H1 (cell line): Measurements from ENCODE around the gene ZBTB9. TPM values are rescaled to one million over a fixed set of nuclear protein-coding genes. Genes with fewer than 3 reads are reported as not detected.

ENCODE experiments used
- EGR1 ChIP-seq: IDR thresholded peaks from 2 replicates; pipeline ENCODE4 v1.6.1; 2011; ENCODE audit warnings: low read depth, low read length, borderline replicate concordance
- SP4 ChIP-seq: IDR thresholded peaks from 2 replicates; pipeline ENCODE4 v1.6.1; 2012; ENCODE audit warnings: low read length, inconsistent platforms
- SUZ12 ChIP-seq: fragments of 200-600 bp; sonication (generic); IDR thresholded peaks from 2 replicates; pipeline ENCODE4 v1.6.1; 2012; ENCODE audit warnings: mild to moderate bottlenecking, inconsistent platforms, low read length, moderate library complexity, mixed read lengths
- TCF12 ChIP-seq: IDR thresholded peaks from 2 replicates; pipeline ENCODE4 v1.6.1; 2011; ENCODE audit warnings: low read depth, mild to moderate bottlenecking, low read length
- polyA plus RNA-seq, 7 experiments: library from polyadenylated mRNA; depleted of rRNA in 3 of 7; stranded (reverse) in 5 of 7; unstranded in 2 of 7; fragments of >200 nt in 5 of 7; fragments of 200-250 nt in 2 of 7; gene quantifications; 1 replicate in 5 of 7; 2 replicates in 1 of 7; 4 replicates in 1 of 7; pipeline versions ENCODE4 v1.2.1 to v1.2.3, GENCODE V29; 2011 to 2013; ENCODE audit warnings: missing spikeins in 2 of 7, mixed read lengths in 2 of 7
- total RNA-seq: library from RNA; stranded (reverse); fragmentation: NEBNext Ultra II Directional; extraction: Animal tissue kit (Norgen Biotek cat#: 25700); gene quantifications from 2 replicates; pipeline ENCODE4 v1.2.1, GENCODE V29; 2021
- TF ChIP-seq, protein P1 (sequence below): IDR thresholded peaks from 2 replicates; pipeline ENCODE4 v1.6.1; 2011; ENCODE audit warnings: low read length, improper control_type of control experiment
- TF ChIP-seq, protein P2 (sequence below): IDR thresholded peaks from 2 replicates; pipeline ENCODE4 v1.6.1; 2012; ENCODE audit warnings: low read length, inconsistent platforms

ZBTB9 gene
- total and polyA plus RNA-seq, 2 of the 8 experiments (the other 6 are each of a cell fraction or from before 2014, with no cell fraction given) = 16.9 to 20.2 TPM

DNA sequence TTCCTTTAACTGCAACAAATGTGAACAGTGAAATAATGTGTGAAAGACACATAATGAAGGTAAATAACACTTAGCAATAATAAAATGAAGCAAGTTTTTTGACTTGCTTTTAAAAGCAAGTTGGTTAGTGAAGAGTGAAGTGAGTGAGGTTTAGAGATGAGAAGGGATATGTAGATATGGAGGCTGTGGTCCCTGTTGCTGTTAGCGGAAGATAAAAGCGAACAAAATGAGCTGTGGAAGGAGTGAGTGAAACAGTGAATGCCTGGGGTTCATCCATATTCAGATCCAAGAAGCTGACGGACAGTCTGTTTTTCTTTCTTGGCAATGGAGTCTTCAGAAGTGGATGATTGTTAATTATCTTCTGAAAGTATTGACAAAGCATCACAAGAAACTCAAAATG is 23.5 kb downstream of the ZBTB9 start (continued):
- TF ChIP-seq SP4 (no peak), SUZ12 (no peak), TCF12 (no peak), EGR1 (no peak)
- TF ChIP-seq, protein P1, sequence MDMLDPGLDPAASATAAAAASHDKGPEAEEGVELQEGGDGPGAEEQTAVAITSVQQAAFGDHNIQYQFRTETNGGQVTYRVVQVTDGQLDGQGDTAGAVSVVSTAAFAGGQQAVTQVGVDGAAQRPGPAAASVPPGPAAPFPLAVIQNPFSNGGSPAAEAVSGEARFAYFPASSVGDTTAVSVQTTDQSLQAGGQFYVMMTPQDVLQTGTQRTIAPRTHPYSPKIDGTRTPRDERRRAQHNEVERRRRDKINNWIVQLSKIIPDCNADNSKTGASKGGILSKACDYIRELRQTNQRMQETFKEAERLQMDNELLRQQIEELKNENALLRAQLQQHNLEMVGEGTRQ = no peak
- TF ChIP-seq, protein P2, sequence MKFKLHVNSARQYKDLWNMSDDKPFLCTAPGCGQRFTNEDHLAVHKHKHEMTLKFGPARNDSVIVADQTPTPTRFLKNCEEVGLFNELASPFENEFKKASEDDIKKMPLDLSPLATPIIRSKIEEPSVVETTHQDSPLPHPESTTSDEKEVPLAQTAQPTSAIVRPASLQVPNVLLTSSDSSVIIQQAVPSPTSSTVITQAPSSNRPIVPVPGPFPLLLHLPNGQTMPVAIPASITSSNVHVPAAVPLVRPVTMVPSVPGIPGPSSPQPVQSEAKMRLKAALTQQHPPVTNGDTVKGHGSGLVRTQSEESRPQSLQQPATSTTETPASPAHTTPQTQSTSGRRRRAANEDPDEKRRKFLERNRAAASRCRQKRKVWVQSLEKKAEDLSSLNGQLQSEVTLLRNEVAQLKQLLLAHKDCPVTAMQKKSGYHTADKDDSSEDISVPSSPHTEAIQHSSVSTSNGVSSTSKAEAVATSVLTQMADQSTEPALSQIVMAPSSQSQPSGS = no peak
- TF ChIP-seq, all 59 proteins: peak for 0
